HG03571 (cell line): ENCODE data around the gene MAP2K5.
"Not testable (repeated sequence)": the region's sequence is repeated elsewhere in the genome, so short reads cannot be mapped to it uniquely, and the experiment has no call there.

Source experiments
- ATAC-seq: cut with Tn5 transposase; IDR thresholded peaks from one replicate; pipeline ENCODE4 v1.9.1; 2021; ENCODE audit not compliant: unreplicated experiment

The MAP2K5 gene

GRCh38 chr15:67646847-67647246 is 104.3 kb downstream of the MAP2K5 start:
- ATAC-seq = no peak

GRCh38 chr15:67652586-67652985 is 110.1 kb downstream of the MAP2K5 start:
- no peak for ATAC-seq

GRCh38 chr15:67660446-67660845 is 117.9 kb downstream of the MAP2K5 start:
- ATAC-seq = no peak

GRCh38 chr15:67660874-67661606 is 118.5 kb downstream of the MAP2K5 start:
- ATAC-seq = no peak

- no peak for ATAC-seq
Observed at GRCh38 chr15:67670647-67671305, 128.3 kb downstream of the MAP2K5 start.

GRCh38 chr15:67672834-67673233 is 130.3 kb downstream of the MAP2K5 start:
- ATAC-seq = not testable (repeated sequence)

GRCh38 chr15:67674983-67675382 is 132.5 kb downstream of the MAP2K5 start:
- no peak for ATAC-seq

- ATAC-seq = no peak
Observed at GRCh38 chr15:67678089-67678488, 135.6 kb downstream of the MAP2K5 start.

GRCh38 chr15:67678993-67679392 is 136.5 kb downstream of the MAP2K5 start:
- no peak for ATAC-seq

- no peak for ATAC-seq
Observed at GRCh38 chr15:67680641-67681040, 138.1 kb downstream of the MAP2K5 start.

- no peak for ATAC-seq
Observed at GRCh38 chr15:67685008-67685599, 142.6 kb downstream of the MAP2K5 start.

GRCh38 chr15:67685716-67686115 is 143.2 kb downstream of the MAP2K5 start:
- no peak for ATAC-seq

- no peak for ATAC-seq
Observed at GRCh38 chr15:67690936-67691335, 148.4 kb downstream of the MAP2K5 start.

- no peak for ATAC-seq
Observed at GRCh38 chr15:67691450-67691849, 148.9 kb downstream of the MAP2K5 start.

- ATAC-seq = no peak
Observed at GRCh38 chr15:67692573-67692972, 150.1 kb downstream of the MAP2K5 start.

- no peak for ATAC-seq
Observed at GRCh38 chr15:67696087-67696486, 153.6 kb downstream of the MAP2K5 start.

- ATAC-seq = no peak
Observed at GRCh38 chr15:67700023-67700422, 157.5 kb downstream of the MAP2K5 start.

GRCh38 chr15:67701669-67702068 is 159.2 kb downstream of the MAP2K5 start:
- ATAC-seq = no peak

GRCh38 chr15:67707520-67708283 is 165.2 kb downstream of the MAP2K5 start:
- no peak for ATAC-seq

GRCh38 chr15:67708500-67708899 is 166.0 kb downstream of the MAP2K5 start:
- ATAC-seq = no peak

GRCh38 chr15:67715170-67715569 is 172.7 kb downstream of the MAP2K5 start:
- ATAC-seq = no peak
